GM10248 (cell line): ENCODE results near the gene EXPH5.
A peak's percentile ranks its signal among the peaks of the same experiment; 100 is the strongest.

Experiments used
- CTCF ChIA-PET: fragments of 300-600 bp; sonication (Branson Sonifier 250); formaldehyde crosslinking; extraction: SDS; loops from one replicate; lab custom pipeline; 2021; ENCODE audit warnings: antibody characterized with exemption; lab: Yijun Ruan, JAX
- POLR2A ChIA-PET: fragments of 350-650 bp; sonication (Branson Sonifier 250); formaldehyde crosslinking; extraction: SDS; loops from one replicate; lab custom pipeline; 2020; ENCODE audit warnings: antibody characterized with exemption; lab: Yijun Ruan, JAX
- DNase-seq: peaks from one replicate; pipeline ENCODE4 v3.0.0; 2012; ENCODE audit errors: extremely low spot score
- CTCF ChIP-seq: IDR thresholded peaks from 2 replicates; pipeline ENCODE4 v1.5.1; 2012; ENCODE audit warnings: mild to moderate bottlenecking, low read depth; ENCODE audit errors: extremely low read depth, missing control alignments, control extremely low read depth

EXPH5 gene

GRCh38 chr11:108501396-108501795 is 92.2 kb downstream of the EXPH5 start:
- DNase-seq, result no peak
- POLR2A ChIA-PET, result no interaction called here
- CTCF ChIA-PET, result interaction anchor here (1.0 kb wide), 1 partner anchor 42 kb away, joined by 3 read pairs; no protein-coding TSS in a partner anchor
- TF ChIP-seq CTCF, result no peak

GRCh38 chr11:108500721-108501120 is 92.8 kb downstream of the EXPH5 start:
- TF ChIP-seq CTCF, result no peak
- POLR2A ChIA-PET, result no interaction called here
- no peak for DNase-seq
- CTCF ChIA-PET, result interaction anchor here (1.0 kb wide), 1 partner anchor 41 kb away, joined by 3 read pairs; no protein-coding TSS in a partner anchor

DNA sequence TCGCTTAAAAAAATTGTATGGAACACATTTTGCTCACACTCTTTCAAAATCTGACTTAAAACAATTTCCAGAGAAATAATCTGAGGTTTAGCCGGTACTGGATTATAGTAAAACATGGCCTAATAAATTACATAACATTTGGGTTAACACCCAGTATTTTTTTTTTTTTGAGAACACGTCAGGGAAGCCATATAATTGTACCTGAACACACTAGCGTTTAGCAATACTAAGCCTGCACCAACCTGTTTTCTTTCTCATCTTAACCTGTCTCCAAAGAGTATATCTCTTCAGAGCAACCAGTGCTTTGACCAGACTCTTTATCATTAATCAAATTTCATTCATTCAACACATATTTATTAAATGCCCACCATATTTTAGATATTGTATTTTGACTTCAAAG is 93.4 kb downstream of the EXPH5 start:
- ChIA-PET CTCF (no interaction called here), POLR2A (no interaction called here)
- no peak for DNase-seq
- no peak for TF ChIP-seq CTCF

DNA sequence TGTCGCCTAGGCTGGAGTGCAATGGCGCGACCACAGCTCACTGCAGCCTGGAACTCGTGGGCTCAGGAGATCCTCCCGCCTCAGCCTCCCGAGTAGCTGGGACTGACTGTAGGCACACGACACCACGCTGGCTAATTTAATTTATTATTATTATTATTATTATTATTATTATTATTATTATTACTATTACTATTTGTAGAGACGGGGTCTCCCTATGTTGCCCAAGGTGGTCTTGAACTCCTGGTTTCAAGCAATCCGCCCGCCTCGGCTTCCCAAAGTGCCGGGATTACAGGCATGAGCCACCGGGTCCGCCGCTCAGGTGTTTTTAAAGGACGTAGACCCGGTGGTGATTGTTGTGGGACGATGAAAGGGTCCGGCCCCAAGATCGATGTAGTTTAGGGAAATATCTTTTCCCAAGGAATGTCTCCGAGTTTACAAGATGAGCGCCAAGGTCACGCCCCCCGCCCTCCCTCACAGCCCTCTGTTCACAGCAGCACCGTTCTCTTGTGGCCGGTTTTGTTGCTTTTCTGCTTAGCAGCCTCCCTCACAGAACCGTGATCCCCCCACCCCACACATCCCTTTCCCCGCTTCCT is 94.7 kb downstream of the EXPH5 start:
- DNase-seq, result no peak
- no peak for TF ChIP-seq CTCF
- ChIA-PET POLR2A (interaction anchor here (0.6 kb wide), 1 partner anchor 116 kb away, joined by 3 read pairs; no protein-coding TSS in a partner anchor), CTCF (no interaction called here)

DNA sequence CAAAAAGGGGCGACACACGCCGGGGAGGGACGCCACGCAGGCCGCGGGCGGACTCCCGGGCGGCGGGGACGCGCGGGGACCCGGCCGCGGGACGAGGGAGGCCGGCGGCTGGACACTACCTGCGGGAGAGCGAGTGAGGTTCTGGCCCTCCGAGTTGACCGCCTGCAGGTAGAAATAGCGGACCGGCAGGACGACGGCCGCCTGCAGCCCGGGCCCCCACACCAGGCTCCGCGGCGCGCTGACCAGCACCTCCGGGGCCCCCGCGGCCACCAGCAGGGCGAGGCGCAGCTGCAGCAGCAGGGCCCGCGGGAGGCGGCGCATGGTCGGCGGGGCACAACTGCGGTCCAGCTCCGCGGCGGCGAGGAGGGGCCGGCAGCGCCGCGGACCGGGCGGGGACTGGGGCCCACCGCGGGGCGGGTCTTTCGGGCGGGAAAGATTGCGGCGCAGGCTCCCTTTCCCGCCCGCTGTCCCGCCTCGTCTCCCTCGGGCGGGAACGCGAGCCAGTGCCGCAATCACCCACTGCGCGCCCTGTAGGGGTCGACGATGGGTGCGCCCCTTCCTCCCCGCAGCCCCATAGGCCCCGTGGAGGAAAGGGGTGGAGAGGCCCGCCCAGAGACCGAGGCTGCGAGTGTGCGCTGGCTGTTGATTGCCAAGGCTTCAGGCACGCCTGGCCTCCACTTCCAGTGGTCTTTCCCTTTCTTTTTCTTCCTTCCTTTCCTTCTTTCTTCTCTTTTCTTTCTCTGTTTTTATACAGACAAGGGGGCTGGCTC is 95.3 kb downstream of the EXPH5 start, which contains the start of gene POGLUT3:
TSS of gene POGLUT3 (minus strand) at position 339 of the 770 bp plus-strand sequence. CDS start at position 321, 18 bp downstream.
- DNase-seq, result peak; percentile 76
- POLR2A ChIA-PET, result interaction anchor here (0.6 kb wide), 1 partner anchor 117 kb away, joined by 3 read pairs; no protein-coding TSS in a partner anchor
- no peak for TF ChIP-seq CTCF
- CTCF ChIA-PET, result interaction anchor here (0.6 kb wide), 1 partner anchor 489 kb away, joined by 3 read pairs; the partner anchor contains the start of gene CUL5

GRCh38 chr11:108497317-108498045 is 96.1 kb downstream of the EXPH5 start:
- no peak for TF ChIP-seq CTCF
- POLR2A ChIA-PET, result no interaction called here
- DNase-seq, result peak; percentile 69
- CTCF ChIA-PET, result interaction anchor here (0.6 to 5.2 kb wide), 2 partner anchors 15 to 488 kb away, joined by 3 to 19 read pairs; partner anchors contain the start of gene CUL5
